Posterior vena cava (tissue), 2 donors: ENCODE measurements around the gene TTR. TPM values are rescaled to one million over a fixed set of nuclear protein-coding genes. Genes with fewer than 3 reads are reported as not detected.

Experiments used
- DNase-seq: peaks from one replicate; pipeline ENCODE4 v3.0.0-alpha.2; 2020; ENCODE audit warnings: low spot score
- intact Hi-C, 2 donors: fragments of 100-400 bp; cut with DNase I; formaldehyde crosslinking; loops; one replicate each; pipeline versions ENCODE4 v1.14.1 to v1.14.2; 2022 to 2023
- long read RNA-seq, 2 donors: library from polyadenylated mRNA; unstranded; transcript quantifications; one replicate each; pipeline ENCODE4 v2.0.0, GENCODE V29; 2020 to 2021
- total RNA-seq, 2 donors: library from RNA; stranded (reverse); fragmentation: NEBNext Ultra II Directional; extraction: Animal tissue kit (Norgen Biotek cat#: 25700); gene quantifications; one replicate each; pipeline ENCODE4 v1.2.1, GENCODE V29; 2021
- donor health status: DM: yes; HTN: yes; CAD: no.
- donor health status: DM: yes; HTN: yes; CAD: no.

Gene TTR
- not detected for total RNA-seq
- long read RNA-seq, donor 1, result 0 reads
- long read RNA-seq, donor 2, result 0 reads

DNA sequence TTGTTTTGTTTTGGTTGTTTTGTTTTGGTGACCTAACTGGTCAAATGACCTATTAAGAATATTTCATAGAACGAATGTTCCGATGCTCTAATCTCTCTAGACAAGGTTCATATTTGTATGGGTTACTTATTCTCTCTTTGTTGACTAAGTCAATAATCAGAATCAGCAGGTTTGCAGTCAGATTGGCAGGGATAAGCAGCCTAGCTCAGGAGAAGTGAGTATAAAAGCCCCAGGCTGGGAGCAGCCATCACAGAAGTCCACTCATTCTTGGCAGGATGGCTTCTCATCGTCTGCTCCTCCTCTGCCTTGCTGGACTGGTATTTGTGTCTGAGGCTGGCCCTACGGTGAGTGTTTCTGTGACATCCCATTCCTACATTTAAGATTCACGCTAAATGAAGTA, at the start of gene TTR:
TTR (plus strand) TSS at position 250 of the 400 bp plus-strand sequence; CDS start at position 276, 26 bp downstream.
- no peak for DNase-seq
- intact Hi-C loops, result no loop called here

DNA sequence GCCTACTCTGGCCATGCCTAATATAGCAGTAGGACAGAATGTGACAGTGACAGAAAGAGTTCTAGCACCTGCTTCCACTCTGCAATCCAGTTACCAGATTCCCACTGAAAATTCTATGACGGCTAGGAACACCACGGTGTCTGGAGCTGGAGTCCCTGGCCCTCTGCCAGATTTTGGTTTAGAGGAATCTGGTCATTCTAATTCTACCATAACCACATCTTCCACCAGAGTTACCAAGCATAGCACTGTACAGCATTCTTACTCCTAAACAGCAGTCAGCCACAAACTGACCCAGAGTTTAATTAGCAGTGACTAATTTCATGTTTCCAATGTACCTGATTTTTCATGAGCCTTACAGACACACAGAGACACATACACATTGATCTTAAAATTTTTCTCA, 45.2 kb upstream of the TTR start:
- intact Hi-C loops, result no loop called here
- no peak for DNase-seq

DNA sequence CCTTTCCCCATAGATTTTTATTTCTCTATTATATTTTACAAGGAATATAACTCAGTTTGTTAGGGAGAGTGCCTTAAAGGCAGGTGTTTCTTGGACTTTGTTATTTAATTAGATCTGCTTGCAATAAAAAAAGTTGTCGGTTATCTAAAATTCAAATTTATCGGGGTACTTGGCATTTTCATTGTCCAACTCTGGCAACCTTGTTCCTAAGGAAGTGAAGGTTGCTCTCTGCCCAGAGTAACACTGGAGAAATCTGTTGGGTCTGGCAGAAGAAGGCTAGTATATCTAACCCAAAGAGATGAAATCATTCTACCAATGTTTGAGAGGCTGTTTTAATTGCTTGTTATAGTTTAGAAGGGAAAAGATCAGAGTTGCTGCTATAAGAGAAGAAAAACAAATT, 42.8 kb upstream of the TTR start:
- intact Hi-C loops, result no loop called here
- no peak for DNase-seq

DNA sequence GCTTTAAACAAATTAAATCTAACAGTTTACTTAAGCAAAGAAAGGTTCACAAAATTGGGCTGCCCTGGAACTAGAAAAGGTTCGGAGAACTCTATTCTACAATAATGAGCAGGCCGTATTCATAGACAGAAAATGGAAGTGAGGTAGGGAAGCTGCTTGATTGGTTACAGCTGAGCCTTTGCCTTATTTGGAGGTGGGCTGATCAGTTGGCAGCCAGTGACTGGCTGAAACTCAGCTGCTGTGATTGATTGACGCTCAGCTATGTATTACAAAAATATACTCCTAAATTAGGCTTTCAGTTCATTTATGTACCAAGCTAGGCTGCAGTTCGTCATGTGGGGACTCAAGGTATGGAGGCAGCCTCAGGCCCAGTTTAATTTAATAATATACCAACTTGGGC, 42.3 kb upstream of the TTR start:
- intact Hi-C loops, result no loop called here
- no peak for DNase-seq

DNA sequence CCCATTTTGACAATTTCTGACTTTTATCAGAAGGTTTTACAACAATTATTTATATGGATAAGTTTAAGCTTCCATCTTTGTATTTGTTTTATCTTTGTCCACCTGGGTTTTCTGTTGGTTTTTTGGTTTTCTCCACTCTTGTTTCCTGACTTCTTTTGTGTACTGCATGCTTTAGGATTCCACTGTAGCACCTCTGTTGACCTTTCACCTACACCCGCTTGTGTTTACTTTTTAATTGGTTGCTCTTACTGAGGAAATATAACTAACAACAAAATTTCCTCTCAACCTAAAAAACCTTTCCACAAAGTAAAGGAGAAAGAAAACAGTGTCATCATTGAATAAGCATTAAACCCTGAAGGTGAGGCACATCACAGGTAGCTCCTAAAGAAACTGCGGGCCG, 39.8 kb upstream of the TTR start:
- no peak for DNase-seq
- intact Hi-C loops, result loop anchor here in 1 of 2 donors (10.0 kb wide), 2 partner anchors 173 to 263 kb away; no protein-coding TSS in a partner anchor

DNA sequence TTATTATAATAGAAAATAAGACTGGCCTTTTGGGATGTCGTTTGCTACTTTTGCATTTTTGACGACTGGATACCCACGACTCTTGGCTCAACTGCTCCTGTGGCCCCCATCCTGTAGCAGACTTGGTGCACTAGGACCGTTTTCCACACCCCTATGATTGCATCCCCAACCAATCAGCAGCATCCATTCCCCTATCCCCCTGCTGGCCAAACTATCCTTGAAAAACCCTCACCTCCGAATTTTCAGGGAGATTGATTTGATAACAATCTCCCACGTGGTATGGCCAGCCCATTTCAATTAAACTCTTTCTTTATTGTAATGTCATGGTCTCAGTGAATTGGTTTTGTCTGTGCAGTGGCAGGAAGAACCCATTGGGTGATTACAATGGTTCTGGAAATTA, 37.9 kb upstream of the TTR start:
- intact Hi-C loops, result loop anchor here in 1 of 2 donors (10.0 kb wide), 2 partner anchors 171 to 261 kb away; no protein-coding TSS in a partner anchor
- DNase-seq, result no peak

DNA sequence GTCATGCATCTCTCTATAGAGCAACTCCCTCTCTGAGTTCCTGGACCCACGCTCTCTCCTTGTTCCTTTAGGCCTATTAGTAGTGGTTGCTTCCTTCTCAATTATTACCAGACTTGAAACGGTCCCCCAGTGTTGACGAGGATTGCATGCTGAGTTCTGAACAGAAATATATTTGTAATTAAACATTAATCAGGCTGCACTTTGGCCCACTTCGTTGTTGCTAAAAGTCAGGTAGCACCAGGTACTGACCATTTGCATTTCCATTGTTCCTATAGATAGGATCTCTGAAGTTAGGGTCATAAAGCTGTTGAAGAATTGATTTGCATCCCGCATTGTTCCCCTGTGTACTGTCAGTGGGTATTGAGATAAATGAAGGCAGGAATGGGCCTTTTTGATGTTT, 36.9 kb upstream of the TTR start:
- no peak for DNase-seq
- intact Hi-C loops, result loop anchor here in 1 of 2 donors (10.0 kb wide), 2 partner anchors 170 to 260 kb away; no protein-coding TSS in a partner anchor

DNA sequence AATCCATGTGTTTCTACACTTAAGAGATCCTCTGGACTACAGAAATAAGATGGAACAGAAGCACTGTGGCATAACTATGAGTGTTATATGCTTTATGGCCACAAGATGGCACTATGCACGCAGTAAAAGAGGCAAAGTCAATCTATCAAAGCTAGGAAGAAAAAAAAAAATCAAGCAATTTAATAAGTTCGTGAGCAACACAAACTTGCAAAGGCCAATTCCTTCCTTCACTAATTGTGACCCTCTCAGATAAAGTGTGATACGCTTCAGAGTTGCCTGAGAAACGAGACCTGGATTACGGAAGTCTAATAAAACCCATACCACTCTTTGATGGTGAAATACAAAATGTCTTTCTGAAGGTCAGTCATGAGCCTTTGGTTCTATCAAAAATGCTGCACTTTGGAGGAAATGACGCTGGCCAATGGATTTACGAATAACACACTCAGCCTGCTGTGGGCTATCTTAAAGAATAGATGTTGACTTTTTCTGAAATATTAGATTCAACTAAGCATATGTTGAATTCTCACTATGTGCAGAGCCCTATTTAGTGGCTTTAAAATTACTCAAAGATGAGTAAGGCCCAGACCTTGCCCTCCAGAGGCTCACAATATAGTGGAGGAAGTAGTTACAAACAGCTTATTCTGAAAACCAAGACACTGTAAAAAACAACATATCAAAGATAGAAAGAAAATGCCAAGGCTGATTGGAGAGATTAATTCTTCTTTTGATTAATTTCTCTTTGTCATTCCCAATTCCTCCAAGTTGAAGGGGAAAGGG, 35.5 kb upstream of the TTR start:
- no peak for DNase-seq
- intact Hi-C loops, result loop anchor here in 1 of 2 donors (10.0 kb wide), 2 partner anchors 169 to 259 kb away; no protein-coding TSS in a partner anchor

DNA sequence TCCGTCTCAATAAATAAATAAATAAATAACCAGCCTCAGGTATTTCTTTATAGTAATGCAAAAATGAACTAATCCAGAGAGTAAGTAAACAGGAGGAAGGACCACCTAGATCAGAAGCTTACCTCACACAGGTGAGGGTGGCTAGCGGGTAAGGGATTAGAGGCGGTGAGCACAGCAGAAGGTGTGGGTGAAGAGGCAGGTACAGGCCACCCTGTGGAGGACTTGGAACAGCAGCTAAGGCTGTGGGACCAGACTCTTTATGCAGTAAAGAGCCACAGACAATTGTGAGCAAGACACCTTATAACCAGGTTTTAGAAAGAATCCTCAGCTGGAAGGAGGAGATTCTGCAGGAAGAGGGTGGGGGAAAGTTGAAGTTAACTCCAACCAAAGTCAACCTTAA, 34.2 kb upstream of the TTR start:
- intact Hi-C loops, result loop anchor here in 1 of 2 donors (10.0 kb wide), 2 partner anchors 167 to 257 kb away; no protein-coding TSS in a partner anchor
- no peak for DNase-seq

DNA sequence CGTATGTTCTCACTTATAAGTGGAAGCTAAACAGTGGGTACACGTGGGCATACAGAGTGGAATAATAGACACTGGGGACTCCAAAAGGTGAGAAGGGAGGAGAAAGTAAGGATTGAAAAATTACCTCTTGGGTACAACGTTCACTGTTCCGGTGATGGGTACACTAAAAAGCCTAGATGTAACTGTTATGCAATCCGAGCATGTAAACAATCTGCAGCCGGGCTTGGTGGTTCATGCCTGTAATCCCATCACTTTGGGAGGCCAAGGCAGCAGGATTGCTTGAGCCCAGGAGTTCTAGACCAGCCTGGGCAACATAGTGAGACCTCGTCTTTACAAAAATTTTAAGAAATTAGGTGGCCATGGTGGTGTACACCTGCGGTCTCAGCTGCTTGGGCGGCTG, 33.1 kb upstream of the TTR start:
- no peak for DNase-seq
- intact Hi-C loops, result loop anchor here in 1 of 2 donors (10.0 kb wide), 2 partner anchors 166 to 256 kb away; no protein-coding TSS in a partner anchor

DNA sequence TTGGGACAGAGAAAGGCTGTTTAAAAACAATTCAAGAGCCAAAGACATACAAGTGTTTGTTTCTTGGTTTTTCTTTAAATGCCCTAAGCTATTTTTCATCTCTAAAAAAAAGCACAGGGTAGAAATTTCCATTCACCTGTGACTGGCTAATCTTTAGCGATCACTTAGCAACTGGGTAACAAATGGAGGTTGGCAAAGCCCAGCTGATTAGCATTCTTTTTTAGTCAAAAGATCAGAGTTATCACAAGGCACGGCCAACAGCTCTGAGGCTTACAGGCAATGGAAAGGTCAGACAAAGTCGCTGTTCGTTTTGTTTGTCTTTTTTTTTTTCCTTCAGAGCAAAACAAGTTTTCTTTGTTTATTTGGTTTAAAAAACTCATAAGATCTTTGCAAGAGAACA, 29.0 kb upstream of the TTR start:
- intact Hi-C loops, result no loop called here
- no peak for DNase-seq

DNA sequence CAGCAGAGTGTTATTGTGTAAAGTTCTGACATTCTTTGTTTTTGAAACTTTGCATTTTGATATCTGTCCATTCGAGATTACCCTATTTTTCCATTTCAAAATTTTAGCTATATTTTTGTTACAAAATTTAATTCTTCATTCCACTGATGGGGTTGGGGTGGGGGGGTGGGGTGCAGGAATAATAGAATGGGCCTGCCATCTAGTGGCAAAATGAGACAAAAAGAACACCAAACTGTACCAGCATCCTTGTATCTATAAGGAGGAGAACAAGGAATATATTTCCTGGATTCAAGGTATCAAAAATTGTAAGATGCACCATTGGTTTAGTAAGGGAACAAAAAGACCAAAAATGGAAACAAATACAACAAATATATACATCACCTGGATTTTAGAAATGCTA, 27.9 kb upstream of the TTR start:
- intact Hi-C loops, result no loop called here
- no peak for DNase-seq

DNA sequence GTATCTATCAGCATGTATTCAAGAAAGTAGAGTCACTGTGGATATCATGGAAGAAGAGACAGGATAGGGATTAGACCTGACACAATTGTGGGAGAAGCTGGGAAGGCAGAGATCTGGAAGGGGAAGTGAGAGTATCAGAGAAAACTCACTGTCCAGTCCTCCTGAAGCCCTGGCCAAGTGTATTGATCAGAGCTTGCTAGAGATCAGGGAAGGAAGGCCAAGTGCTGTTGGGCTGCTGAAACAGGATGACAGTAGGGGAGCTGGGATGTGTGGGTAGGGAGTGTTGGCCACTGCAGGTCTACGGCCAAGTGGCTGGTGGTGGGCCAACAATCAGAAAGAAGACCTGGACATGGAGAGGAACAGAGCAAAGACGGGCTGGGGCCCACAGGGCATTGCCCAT, 26.3 kb upstream of the TTR start:
- no peak for DNase-seq
- intact Hi-C loops, result no loop called here

DNA sequence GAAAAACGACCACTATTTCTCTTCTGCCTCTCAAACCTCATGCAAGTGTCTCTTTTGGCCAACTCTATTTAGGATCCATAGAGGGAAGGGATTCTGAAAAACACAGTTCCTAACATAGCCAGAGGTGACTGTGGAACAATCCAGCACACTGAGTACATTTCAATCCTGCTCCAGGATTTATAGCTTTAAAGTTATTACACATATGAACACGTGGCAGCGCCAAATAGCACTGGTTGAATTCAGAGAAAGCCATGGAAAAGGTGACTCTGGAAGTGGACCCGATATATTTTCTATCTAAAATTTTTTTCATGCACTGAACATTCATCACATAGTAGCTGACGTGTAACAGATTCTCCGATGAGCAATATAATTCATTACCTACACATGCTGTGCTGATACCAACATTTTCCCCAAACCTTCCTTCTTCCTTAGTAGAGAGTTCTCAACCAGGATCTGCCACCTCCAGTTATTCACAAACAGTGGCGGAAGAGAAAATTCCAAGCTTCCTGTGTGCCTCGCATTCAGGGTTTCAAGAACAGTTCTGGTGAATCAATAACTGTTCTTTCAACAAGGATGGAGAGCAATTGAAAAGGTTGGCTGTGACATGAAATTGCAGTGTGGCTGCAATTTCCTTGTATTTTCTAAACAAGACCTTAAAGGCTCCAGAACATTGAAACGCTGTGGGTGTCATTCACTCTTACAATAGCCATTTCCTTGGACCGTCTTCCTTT, 25.7 kb upstream of the TTR start:
- intact Hi-C loops, result no loop called here
- no peak for DNase-seq

DNA sequence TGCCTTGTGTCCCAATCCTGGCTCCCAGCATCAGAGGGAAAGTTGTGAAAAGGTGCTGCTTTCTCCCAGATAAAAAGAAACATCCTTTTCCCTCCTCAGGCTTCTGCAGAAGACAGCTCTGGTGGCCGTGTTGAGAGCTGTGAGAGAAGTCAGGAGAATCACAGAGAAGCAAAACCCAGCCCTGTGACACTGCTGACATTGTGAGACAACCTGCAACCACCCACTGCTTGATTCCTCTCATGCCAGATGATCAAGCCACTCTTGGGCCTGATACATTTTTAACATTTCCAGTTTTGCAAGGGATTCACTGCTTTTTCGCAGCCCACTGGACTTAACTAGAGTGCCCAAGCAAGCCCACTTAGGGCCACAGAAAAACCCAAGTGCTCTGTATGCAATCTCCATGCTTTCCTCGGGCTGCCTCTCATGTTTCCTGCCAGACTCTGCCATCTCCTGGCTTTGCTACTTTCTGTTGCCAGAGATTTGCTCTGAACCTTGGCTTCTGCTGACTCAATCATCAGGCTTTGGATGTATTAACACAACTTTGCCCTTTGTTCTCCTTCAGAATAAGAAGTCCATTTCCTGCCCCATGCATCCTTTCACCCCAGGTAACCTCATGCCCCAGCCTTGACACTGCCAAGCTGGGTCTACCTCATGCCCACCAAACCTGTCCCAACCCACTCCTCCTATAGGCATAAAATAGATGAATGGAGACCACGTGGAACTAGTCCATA, 24.9 kb upstream of the TTR start:
- DNase-seq, result no peak
- intact Hi-C loops, result no loop called here

DNA sequence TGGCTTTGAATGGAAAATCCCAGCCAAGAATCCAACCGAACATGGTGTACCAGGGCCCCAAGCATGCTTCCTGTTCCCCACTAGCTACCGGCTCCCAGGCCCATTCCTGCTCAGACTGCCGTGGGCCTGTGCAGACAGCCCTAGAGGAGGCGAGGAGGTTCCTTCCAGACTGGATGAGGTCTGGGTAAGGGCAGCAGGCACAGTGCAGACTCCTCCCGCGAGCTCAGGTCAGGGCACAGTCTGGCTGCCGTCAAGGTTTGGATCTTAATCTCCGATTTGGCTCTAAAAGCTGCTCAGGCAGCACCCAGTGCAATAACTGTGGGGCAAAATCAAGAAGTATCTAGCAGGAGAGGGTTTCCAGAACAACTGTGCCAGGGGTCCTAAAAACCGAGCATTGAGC, 19.3 kb upstream of the TTR start:
- intact Hi-C loops, result no loop called here
- no peak for DNase-seq

DNA sequence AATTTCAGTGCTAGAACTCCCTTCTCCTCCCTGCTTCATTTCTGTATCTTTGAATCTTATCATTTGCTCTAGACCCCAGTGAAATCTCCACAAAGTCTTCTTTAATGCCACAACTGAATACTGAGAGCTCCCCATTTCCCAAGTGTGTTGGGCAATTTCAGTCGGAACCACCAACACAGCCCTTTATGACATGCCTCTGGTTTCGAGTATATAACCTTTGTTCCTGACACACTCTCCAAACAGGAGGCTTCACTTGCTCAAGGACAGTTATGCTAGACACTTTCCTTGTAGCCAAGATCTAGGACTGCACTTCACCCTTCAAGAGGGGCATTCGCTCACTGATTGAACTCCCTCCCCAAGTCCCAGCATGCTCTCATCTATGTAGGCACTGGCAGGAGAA, 18.6 kb upstream of the TTR start:
- no peak for DNase-seq
- intact Hi-C loops, result no loop called here

DNA sequence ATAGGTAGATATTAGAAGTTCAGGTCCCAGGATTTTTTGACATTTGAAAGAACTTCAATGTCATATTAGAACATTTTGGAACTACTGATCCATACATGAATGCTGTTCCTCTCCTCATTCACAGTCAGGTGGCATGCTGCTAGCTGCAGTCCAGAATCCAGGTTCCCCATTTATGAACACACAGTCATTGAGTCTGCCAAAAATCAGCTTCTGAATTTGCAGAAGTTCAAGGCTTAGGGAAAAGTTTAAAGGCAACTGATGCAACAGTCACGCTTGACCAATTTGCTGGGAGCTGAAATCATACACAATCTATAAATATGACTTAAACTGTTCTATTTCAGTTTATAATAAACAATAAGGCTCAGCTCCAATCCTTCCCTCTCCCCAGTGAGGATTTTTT, 17.3 kb upstream of the TTR start:
- intact Hi-C loops, result no loop called here
- no peak for DNase-seq

DNA sequence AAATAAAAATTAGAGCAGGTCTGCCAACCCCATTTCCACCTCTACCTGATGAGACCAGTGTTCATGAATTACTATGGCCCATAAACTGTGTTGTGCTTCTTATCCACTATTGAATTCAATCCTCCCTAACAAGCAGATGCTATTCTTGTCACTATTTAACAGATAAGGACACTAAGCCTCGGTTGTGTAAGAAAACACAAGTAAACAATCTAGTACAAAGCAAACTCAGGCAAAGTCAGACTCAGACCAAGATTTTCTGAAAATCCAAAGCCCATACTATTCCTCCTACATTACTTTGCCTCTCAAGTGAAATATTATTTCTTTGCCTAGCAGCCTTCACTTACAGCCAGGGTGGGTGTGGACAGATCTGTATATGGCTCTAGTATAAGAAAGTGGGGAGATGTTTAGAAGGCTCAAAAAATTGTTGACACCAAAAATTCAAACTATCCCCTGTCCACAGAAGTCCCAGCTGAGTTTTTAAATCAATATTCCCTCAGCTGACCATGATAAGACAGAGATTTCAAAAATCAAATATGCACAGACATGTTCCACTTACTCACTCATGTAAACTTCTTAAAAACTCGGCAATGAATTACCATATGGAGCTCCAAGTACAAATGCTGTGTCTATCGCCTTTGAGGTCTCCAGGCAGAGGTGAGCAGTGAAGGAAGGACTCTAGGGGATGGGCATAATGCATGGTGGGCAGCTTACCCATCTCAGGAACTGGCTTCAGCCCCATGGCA, 16.0 kb upstream of the TTR start:
- intact Hi-C loops, result no loop called here
- DNase-seq, result no peak
